Ecto neural progenitor cell (in vitro differentiated cells): ENCODE results near the gene KCTD12.

ENCODE experiments used
- DNase-seq: peaks from one replicate; pipeline ENCODE4 v3.0.0-alpha.2; 2018; ENCODE audit warnings: low spot score

KCTD12 gene

DNA sequence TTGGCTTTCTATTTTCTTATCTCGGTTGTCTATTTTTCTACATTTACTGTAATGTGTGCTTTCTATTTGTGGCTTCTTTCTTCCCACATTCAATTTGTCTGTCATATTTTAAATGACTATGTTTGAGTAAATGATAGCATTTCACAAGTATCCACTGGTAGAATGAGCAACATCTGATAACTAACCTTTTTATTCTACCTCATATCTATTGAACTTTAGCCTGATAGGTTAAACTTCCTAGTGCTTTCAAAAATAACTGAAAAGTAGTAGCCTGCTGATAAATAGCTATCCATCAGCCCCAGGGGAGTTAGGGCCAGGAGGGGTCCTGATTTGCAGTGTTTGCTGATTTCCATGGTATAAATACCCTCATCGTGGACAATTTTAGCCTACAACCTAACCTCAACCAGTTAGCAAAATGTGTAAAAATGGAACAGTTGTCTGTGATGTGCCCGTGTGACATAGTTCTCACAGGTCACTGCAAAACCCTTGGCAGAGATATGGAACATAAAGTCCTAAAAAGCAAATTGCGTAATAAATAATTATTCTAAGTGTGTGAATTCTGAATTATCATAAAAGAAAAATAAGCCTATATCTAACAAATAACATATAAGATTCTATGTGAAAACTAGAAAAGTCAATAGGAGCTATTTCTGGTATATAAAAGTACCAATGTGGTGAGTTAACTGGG is 32.1 kb downstream of the KCTD12 start:
- no peak for DNase-seq

GRCh38 chr13:76853481-76853880 is 32.7 kb downstream of the KCTD12 start:
- no peak for DNase-seq

DNA sequence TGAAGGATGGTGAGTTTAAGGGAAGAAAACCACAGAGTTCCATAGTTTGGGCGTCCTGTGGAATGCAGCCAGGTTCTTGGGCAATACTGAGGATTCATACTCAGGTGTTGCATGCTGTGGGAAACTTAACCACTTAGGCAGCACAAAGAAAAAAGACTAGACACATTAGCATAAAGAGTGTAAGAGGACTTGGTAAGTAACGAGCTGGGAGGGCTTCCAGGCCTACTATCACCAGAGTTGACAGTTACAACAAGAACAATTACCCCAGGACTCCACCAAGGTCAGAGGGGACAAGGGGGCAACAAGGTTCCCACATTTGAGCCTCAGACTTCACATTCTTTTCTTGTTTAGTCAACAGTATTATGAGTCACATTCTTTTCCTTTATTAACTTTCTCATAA is 33.2 kb downstream of the KCTD12 start:
- no peak for DNase-seq

GRCh38 chr13:76851961-76852360 is 34.2 kb downstream of the KCTD12 start:
- DNase-seq, result no peak

- DNase-seq, result no peak
Observed at GRCh38 chr13:76849493-76849892, 36.7 kb downstream of the KCTD12 start.

DNA sequence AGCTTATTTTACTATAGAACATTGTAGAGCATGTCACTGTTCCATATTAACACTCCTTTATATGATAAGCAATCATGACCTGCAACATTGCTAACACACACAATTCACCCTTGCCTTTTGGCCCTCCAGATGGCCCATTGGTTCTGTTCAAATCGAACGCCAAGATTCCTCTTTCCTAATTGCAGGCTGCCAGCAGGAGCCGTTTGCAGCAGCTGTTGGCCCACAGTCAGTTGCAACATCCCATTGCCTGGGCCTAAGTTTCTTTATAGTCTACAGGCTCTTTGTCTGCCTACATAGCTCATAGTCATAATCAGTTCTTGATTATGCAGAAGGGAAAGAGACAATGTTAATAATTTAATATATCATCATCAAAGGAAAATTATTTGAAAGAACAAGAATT is 37.6 kb downstream of the KCTD12 start:
- DNase-seq, result no peak

- no peak for DNase-seq
Observed at GRCh38 chr13:76846363-76846762, 39.8 kb downstream of the KCTD12 start.

GRCh38 chr13:76845865-76846264 is 40.3 kb downstream of the KCTD12 start:
- no peak for DNase-seq

- DNase-seq, result no peak
Observed at GRCh38 chr13:76845367-76845766, 40.8 kb downstream of the KCTD12 start.

- DNase-seq, result no peak
Observed at GRCh38 chr13:76837801-76838200, 48.4 kb downstream of the KCTD12 start.

DNA sequence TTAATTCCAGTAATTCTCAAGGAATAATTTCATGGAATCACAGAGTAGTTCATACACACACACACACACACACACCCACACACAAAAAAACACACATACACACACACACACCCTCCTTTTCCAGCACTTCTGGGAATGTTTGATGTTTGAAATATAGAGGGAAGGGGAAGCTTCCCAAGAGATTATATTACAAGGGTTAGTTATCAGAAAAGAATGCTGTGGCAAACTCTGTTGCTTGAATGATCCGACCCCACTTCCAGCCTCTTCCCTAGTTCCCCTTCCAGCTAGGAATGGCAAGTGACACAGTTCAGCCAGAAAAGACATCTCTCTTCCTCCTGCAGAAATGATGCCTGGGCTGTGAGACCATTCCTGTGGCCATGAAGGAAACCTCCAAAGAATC is 49.9 kb downstream of the KCTD12 start:
- no peak for DNase-seq

- DNase-seq, result no peak
Observed at GRCh38 chr13:76833441-76833954, 52.7 kb downstream of the KCTD12 start.

DNA sequence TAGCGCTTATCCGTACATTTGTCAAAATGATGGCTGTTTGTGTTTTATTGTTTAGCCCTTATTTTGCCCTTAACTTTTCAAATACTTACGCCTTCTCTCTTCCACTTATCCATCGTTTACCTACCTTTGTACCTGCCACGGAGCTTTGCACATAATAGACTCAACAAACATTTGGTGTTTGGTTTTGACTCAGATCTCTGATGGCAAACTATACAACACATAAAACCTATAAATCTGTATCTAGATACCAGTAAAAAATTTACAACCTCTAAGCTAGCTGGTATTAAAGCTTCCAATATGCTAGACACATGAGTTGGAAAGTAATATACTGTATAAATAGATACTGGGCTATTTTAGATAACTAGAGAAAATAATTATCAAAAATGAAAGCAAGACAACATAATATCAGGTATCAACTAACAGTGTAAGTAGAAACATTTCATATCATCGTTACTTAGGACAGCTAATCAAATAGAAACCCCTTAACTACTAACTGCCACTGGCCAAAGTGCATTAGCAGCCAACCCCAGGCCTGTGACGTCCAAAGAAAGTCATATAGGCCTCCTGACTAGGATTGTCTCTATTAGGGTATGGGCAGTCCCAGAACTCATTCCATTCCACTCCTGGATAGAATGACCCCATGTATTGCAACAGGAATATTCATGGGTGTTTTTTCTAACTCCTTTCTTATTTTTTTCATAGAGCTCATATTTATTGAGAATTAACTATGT is 53.8 kb downstream of the KCTD12 start:
- no peak for DNase-seq

DNA sequence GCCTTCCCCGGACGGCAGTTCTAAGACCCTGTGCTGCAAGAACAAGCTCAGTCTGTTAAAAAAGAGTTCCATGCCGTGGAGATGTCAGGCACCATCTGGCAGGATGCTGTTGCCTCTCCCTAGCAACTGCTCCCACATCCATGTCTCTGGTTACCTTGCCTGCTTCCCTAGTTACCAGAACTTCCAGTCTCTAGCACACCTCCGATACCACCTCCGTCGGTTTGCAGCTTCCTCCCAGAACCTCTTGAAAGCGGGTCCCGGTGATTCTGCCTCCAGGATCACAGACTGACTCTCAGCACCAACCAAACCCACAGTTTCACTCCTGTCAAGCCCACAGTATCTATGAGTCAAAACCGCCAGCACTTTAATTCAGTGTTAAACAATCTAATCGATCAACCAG is 55.4 kb downstream of the KCTD12 start:
- no peak for DNase-seq
